IPS-18a (cell line): ENCODE measurements around the gene SGK1.

Source experiments
- H3K27ac ChIP-seq: one replicate; pipeline ENCODE4 v1.5.1; 2013; ENCODE audit warnings: low read length
- H3K27me3 ChIP-seq: one replicate; pipeline ENCODE4 v1.6.1; 2013; ENCODE audit warnings: mild to moderate bottlenecking, low read length; ENCODE audit not compliant: control insufficient read depth, insufficient read depth
- H3K36me3 ChIP-seq: one replicate; pipeline ENCODE4 v1.6.1; 2013; ENCODE audit warnings: low read depth, low read length; ENCODE audit not compliant: control insufficient read depth
- H3K4me1 ChIP-seq: one replicate; pipeline ENCODE4 v1.6.1; 2013; ENCODE audit warnings: low read depth, low read length; ENCODE audit not compliant: control insufficient read depth
- H3K4me3 ChIP-seq: one replicate; pipeline ENCODE4 v1.5.1; 2013; ENCODE audit warnings: low read length
- H3K9ac ChIP-seq: one replicate; pipeline ENCODE4 v1.6.1; 2013; ENCODE audit warnings: mild to moderate bottlenecking, low read length, moderate library complexity
- H3K9me3 ChIP-seq: one replicate; pipeline ENCODE4 v1.6.1; 2013; ENCODE audit warnings: low read depth, low read length; ENCODE audit not compliant: control insufficient read depth

The SGK1 gene

GRCh38 chr6:134249759-134250602 lies 67.9 kb downstream of the SGK1 start:
- H3K4me3 ChIP-seq: no peak overlapping the region
- H3K27ac ChIP-seq: no peak overlapping the region
- no peaks in the 10 kb centered on the region for H3K9me3 ChIP-seq
- no peaks in the 10 kb centered on the region for H3K36me3 ChIP-seq
- no peak overlapping the region for H3K9ac ChIP-seq
- H3K27me3 ChIP-seq: no peaks in the 10 kb centered on the region
- peaks cover 4% of the 10 kb centered on the region for H3K4me1 ChIP-seq

GRCh38 chr6:134249239-134249758 lies 68.6 kb downstream of the SGK1 start:
- H3K27ac ChIP-seq: no peak overlapping the region
- H3K9ac ChIP-seq: no peak overlapping the region
- no peaks in the 10 kb centered on the region for H3K9me3 ChIP-seq
- peaks cover 4% of the 10 kb centered on the region for H3K4me1 ChIP-seq
- no peaks in the 10 kb centered on the region for H3K36me3 ChIP-seq
- no peak overlapping the region for H3K4me3 ChIP-seq
- H3K27me3 ChIP-seq: no peaks in the 10 kb centered on the region

- H3K27ac ChIP-seq: no peak overlapping the region
- H3K27me3 ChIP-seq: no peaks in the 10 kb centered on the region
- no peaks in the 10 kb centered on the region for H3K36me3 ChIP-seq
- H3K4me1 ChIP-seq: peaks cover 4% of the 10 kb centered on the region
- H3K9ac ChIP-seq: no peak overlapping the region
- H3K4me3 ChIP-seq: no peak overlapping the region
- H3K9me3 ChIP-seq: no peaks in the 10 kb centered on the region
Observed at GRCh38 chr6:134247844-134248580, 69.9 kb downstream of the SGK1 start.

GRCh38 chr6:134247231-134247833 lies 70.6 kb downstream of the SGK1 start:
- no peak overlapping the region for H3K9ac ChIP-seq
- H3K9me3 ChIP-seq: no peaks in the 10 kb centered on the region
- no peak overlapping the region for H3K27ac ChIP-seq
- H3K36me3 ChIP-seq: no peaks in the 10 kb centered on the region
- no peak overlapping the region for H3K4me3 ChIP-seq
- no peaks in the 10 kb centered on the region for H3K27me3 ChIP-seq
- peaks cover 4% of the 10 kb centered on the region for H3K4me1 ChIP-seq

DNA sequence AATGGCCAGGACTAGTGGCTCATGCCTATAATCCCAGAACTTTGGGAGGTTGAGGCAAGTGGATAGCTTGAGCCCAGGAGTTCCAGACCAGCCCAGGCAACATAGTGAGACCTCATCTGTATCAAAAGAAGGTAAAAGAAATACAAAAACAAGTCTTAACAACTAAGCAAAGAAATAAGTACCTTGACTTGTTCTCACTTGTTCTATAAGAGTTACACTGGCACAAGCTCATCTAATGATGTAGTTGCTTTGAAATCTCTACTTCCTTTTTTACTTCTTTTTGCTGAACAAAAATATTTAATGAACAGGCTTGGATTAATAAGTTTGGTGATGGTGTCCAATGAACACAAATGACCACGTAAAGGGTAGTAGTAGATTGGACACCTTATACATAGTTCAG lies 72.2 kb downstream of the SGK1 start:
- Histone ChIP-seq H3K9ac (no peak overlapping the region), H3K9me3 (no peaks in the 10 kb centered on the region), H3K27me3 (no peaks in the 10 kb centered on the region), H3K36me3 (no peaks in the 10 kb centered on the region), H3K4me1 (peaks cover 4% of the 10 kb centered on the region), H3K27ac (no peak overlapping the region), H3K4me3 (no peak overlapping the region)

- Histone ChIP-seq H3K4me1 (peaks cover 4% of the 10 kb centered on the region), H3K4me3 (no peak overlapping the region), H3K9ac (no peak overlapping the region), H3K27ac (no peak overlapping the region), H3K9me3 (no peaks in the 10 kb centered on the region), H3K27me3 (no peaks in the 10 kb centered on the region), H3K36me3 (no peaks in the 10 kb centered on the region)
Observed at GRCh38 chr6:134245041-134245440, 72.9 kb downstream of the SGK1 start.

DNA sequence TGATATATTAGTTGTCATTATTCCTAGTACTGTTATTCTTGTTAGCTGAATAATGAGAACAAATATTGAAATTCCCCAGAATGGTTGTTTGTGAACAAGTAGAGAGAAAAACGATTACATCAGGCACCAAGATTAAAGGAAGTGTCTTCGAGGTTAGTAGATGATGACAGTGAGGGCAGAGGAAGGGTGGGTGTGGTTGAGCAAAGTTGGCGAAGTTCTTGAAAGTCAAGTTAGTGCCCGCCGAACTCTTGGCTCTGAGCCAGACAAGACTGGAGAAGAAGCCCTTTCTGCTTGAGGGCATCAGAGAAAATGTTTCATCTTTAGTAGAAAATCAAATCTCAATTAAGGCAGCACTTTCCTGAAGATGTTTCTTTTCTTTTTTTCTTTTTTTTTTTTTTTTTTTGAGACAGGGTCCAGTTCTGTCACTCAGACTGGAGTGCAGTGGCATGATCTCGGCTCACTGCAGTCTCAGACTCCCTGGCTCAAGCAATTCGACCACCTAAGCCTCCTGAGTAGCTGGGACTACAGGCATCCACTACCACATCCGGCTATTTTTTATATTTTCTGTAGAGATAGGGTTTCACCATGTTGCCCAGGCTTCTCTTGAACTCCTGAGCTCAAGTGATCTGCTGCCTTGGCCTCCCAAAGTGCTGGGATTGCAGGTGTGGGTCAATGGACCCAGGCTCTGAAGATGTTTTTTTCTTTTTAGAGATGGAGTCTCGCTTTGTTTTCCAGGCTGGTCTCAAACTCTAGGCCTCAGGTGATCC lies 77.1 kb downstream of the SGK1 start:
- H3K4me3 ChIP-seq: no peak overlapping the region
- H3K36me3 ChIP-seq: no peaks in the 10 kb centered on the region
- no peaks in the 10 kb centered on the region for H3K27me3 ChIP-seq
- H3K9me3 ChIP-seq: no peaks in the 10 kb centered on the region
- no peaks in the 10 kb centered on the region for H3K4me1 ChIP-seq
- H3K9ac ChIP-seq: no peak overlapping the region
- H3K27ac ChIP-seq: no peak overlapping the region

GRCh38 chr6:134238960-134239795 lies 78.7 kb downstream of the SGK1 start:
- Histone ChIP-seq H3K9me3 (no peaks in the 10 kb centered on the region), H3K27ac (no peak overlapping the region), H3K36me3 (no peaks in the 10 kb centered on the region), H3K9ac (no peak overlapping the region), H3K27me3 (no peaks in the 10 kb centered on the region), H3K4me3 (no peak overlapping the region), H3K4me1 (no peaks in the 10 kb centered on the region)

GRCh38 chr6:134238006-134238405 lies 79.9 kb downstream of the SGK1 start:
- Histone ChIP-seq H3K27me3 (no peaks in the 10 kb centered on the region), H3K9ac (no peak overlapping the region), H3K4me1 (no peaks in the 10 kb centered on the region)

DNA sequence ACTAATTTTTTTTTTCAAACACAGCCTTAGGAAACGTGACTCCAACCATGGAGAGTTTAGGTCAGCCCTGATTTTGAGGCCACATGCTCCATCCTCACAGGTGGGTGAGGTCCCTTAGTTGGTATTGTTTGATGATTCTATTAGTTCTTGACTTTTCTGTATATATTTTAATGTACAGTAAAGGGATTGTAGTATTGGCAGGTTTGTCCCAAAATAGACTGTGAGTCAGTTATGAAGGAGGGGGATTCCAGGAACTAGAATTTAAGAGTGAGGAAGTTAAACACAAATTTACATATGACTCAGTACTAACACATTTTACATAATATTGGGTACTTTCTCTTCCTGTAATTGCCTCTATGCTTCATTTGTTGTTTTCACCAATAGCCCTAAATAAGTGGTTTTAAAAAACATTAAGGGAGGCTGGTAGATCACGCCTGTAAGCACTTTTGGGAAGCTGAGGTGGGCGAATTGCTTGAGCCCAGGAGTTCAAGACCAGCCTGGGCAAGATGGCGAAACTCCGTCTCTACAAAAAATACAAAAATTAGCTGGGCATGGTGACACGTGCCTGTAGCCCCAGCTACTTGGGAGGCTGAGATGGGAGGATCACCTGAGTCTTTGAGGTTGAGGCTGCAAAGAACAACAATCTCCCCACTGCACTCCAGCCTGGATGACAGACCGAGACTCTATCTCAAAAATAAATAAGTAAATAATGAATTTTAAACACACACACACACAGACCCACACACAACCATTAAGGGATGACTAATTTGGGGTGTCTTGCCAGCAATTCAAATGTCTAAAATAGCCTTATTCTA lies 81.8 kb downstream of the SGK1 start:
- Histone ChIP-seq H3K27me3 (no peaks in the 10 kb centered on the region), H3K4me1 (no peaks in the 10 kb centered on the region), H3K4me3 (no peak overlapping the region), H3K36me3 (no peaks in the 10 kb centered on the region), H3K9ac (no peak overlapping the region), H3K9me3 (no peaks in the 10 kb centered on the region), H3K27ac (no peak overlapping the region)

More at GRCh38 chr6:134238006-134238405, 79.9 kb downstream of the SGK1 start:
- Histone ChIP-seq H3K4me3 (no peak overlapping the region), H3K9me3 (no peaks in the 10 kb centered on the region), H3K27ac (no peak overlapping the region), H3K36me3 (no peaks in the 10 kb centered on the region)
